ENCODE data around the gene GON4L.
"Not testable (repeated sequence)": the region's sequence is repeated elsewhere in the genome, so short reads cannot be mapped to it uniquely, and the experiment has no call there.

Gene GON4L

DNA sequence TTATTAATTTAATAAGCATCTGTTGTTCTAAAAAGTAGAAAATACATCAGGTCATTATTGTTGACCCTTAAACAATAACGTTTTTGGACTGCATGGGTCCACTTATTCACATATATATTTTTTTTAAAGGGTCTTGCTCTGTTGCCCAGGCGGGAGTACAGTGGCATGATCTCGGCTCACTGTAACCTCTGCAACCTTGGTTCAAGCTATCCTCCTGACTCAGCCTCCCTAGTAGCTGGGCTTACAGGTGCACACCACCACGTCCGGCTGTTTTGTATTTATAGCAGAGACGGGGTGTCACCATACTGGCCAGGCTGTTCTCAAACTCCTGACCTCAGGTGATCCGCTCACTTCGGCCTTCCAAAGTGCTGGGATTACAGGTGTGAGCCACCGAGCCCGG lies 115.1 kb downstream of the GON4L start:
- no peak for DNase-seq (ENCODE audit: insufficient read length, low spot score)
- TF ChIP-seq, protein P1, sequence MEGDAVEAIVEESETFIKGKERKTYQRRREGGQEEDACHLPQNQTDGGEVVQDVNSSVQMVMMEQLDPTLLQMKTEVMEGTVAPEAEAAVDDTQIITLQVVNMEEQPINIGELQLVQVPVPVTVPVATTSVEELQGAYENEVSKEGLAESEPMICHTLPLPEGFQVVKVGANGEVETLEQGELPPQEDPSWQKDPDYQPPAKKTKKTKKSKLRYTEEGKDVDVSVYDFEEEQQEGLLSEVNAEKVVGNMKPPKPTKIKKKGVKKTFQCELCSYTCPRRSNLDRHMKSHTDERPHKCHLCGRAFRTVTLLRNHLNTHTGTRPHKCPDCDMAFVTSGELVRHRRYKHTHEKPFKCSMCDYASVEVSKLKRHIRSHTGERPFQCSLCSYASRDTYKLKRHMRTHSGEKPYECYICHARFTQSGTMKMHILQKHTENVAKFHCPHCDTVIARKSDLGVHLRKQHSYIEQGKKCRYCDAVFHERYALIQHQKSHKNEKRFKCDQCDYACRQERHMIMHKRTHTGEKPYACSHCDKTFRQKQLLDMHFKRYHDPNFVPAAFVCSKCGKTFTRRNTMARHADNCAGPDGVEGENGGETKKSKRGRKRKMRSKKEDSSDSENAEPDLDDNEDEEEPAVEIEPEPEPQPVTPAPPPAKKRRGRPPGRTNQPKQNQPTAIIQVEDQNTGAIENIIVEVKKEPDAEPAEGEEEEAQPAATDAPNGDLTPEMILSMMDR (IDR thresholded peaks at IDR 0.05; ENCODE audit: insufficient read depth, missing control alignments), result no peak
- FAIRE-seq, result no peak

GRCh38 chr1:155740995-155741394 lies 116.0 kb downstream of the GON4L start:
- TF ChIP-seq, protein P1 (IDR thresholded peaks at IDR 0.05; ENCODE audit: insufficient read depth, missing control alignments), result no peak
- DNase-seq (ENCODE audit: insufficient read length, low spot score) (no peak), FAIRE-seq (no peak)

DNA sequence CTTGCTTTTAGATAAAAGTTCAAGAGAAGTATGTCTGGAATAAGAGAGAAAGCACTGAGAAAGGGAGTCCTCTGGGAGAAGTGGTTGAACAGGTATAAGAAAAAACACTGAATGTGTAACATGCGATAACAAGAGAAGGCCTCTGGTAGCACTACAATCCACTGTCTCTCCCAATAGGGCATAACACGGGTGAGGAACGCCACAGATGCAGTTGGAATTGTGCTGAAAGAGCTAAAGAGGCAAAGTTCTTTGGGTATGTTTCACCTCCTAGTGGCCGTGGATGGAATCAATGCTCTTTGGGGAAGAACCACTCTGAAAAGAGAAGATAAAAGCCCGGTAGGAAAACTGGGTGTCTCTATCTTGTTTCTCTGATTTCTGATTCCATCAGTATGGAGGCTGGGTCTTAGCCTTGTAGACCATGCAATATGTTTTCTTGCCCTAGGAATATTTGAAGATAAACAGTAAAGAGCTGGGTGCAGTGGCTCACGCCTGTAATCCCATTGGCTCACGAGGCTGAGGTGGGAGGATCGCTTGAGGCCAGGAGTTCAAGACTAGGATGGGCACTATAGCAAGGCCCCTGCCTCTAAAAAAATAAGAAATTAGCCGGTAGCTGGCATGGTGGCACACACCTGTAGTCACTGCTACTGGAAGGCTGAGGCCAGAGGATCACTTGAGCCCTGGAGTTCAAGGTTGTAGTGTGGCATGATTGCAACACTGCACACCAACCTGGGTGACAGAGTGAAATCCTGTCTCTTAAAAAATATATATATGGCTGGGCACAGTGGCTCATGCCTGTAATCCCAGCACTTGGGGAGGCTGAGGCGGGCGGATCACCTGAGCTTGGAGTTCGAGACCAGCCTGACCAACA lies 127.7 kb downstream of the GON4L start:
- DNase-seq (ENCODE audit: insufficient read length, low spot score) (no peak), FAIRE-seq (peak; percentile 29)
- TF ChIP-seq, protein P1 (IDR thresholded peaks at IDR 0.05; ENCODE audit: insufficient read depth, missing control alignments), result peak; percentile 78

DNA sequence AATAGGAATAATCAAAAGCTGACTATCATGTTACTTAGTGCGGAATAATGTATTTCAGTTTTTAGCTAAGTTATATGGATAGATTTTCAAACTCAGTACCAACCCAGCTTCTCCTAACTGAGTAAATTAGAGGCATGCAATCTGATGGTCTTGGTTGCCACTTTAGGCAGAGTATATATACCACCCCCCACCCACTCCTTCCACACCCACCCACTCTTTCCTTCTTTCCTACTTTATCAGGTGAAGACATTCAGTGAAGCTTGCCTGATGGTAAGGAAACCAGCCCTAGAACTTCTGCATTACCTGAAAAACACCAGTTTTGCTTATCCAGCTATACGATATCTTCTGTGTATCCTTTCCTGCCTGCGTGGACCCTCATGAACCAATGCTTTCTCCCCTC lies 131.9 kb downstream of the GON4L start:
- no peak for DNase-seq (ENCODE audit: insufficient read length, low spot score)
- no peak for FAIRE-seq
- TF ChIP-seq, protein P1 (IDR thresholded peaks at IDR 0.05; ENCODE audit: insufficient read depth, missing control alignments), result no peak

DNA sequence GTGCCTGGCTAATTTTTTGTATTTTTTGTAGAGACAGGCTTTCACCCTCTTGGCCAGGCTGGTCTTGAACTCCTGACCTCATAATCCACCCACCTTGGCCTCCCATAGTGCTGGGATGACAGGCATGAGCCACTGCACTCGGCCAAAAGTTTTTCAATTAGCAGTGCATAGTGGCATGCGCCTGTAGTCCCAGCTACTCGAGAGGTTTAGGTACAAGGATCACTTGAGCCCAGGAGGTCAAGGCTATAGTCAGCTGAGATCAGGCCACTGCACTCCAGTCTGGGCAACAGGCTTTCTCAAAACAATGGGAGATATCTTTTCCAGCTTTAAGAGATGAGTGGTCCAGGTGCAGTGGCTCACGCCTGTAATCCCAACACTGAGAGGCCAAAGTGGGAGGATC lies 137.3 kb downstream of the GON4L start:
- FAIRE-seq (no peak), DNase-seq (ENCODE audit: insufficient read length, low spot score) (no peak)
- TF ChIP-seq, protein P1 (IDR thresholded peaks at IDR 0.05; ENCODE audit: insufficient read depth, missing control alignments), result no peak

DNA sequence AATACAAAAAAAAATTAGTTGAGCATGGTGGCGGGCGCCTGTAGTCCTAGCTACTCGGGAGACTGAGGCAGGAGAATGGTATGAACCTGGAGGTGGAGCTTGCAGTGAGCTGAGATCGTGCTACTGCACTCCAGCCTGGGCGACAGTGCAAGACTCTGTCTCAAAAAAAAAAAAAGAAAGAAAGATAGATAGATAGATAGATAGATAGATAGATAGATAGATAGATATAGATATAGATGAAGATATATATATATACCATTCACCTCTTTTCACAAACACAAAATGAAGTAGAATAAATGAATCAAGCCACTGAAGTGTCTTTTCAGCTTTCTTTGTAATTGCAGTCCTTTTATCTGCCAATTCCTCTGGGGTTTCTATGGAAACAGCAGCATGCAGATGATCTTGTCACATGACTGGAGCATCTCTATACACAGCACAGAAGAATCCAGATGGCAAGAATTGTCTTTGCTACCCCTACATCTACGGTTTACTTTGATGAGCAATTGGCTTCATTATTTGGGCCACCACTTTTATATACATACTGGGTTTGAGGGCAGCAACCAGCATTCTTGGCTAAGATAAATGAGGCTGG lies 138.4 kb downstream of the GON4L start:
- not testable (repeated sequence) for DNase-seq (ENCODE audit: insufficient read length, low spot score); FAIRE-seq

GRCh38 chr1:155717041-155717440 lies 140.0 kb downstream of the GON4L start:
- TF ChIP-seq, protein P1 (IDR thresholded peaks at IDR 0.05; ENCODE audit: insufficient read depth, missing control alignments), result no peak
- DNase-seq (ENCODE audit: insufficient read length, low spot score) (no peak), FAIRE-seq (no peak)
